IMR-90 (cell line): Measurements from ENCODE around the gene FXYD6. TPM values are rescaled to one million over a fixed set of nuclear protein-coding genes. Genes with fewer than 3 reads are reported as not detected.

Source experiments
- ATAC-seq: fragments of 200-7000 bp; cut with Tn5 transposase; 2 replicates; pipeline ENCODE4 v1.9.1; 2020; ENCODE audit warnings: low read depth, mild to moderate bottlenecking, moderate library complexity
- BruUV-seq: library from RNA; stranded (reverse); fragments of 400-500 nt; replicated peaks from 2 replicates; lab custom pipeline; 2021; lab: Mats Ljungman, UMichigan
- CTCF ChIA-PET: fragments of 300-600 bp; formaldehyde crosslinking; extraction: SDS; loops from one replicate; lab custom pipeline; 2021; ENCODE audit warnings: antibody characterized with exemption; lab: Yijun Ruan, JAX
- POLR2A ChIA-PET: fragments of 300-600 bp; sonication (Branson Sonifier 250); formaldehyde crosslinking; loops from one replicate; lab custom pipeline; 2022; ENCODE audit warnings: antibody characterized with exemption; ENCODE audit not compliant: unreplicated experiment; lab: Charles Lee
- DNase-seq: peaks from one replicate; pipeline ENCODE4 v3.0.0; 2013
- H2AFZ ChIP-seq: replicated peaks from 2 replicates; pipeline ENCODE3; 2013; ENCODE audit warnings: low read length, mild to moderate bottlenecking; ENCODE audit not compliant: poor library complexity
- H2AK5ac ChIP-seq: 2 replicates; pipeline ENCODE4 v1.6.1; 2013; ENCODE audit warnings: low read depth, low read length, inconsistent platforms
- H2AK9ac ChIP-seq: replicated peaks from 2 replicates; pipeline ENCODE3; 2013; ENCODE audit warnings: mild to moderate bottlenecking, low read depth, low read length, moderate library complexity; ENCODE audit not compliant: poor library complexity
- H2BK120ac ChIP-seq: 2 replicates; pipeline ENCODE4 v1.6.1; 2013; ENCODE audit warnings: low read depth, low read length, inconsistent platforms
- H2BK15ac ChIP-seq: 3 replicates; pipeline ENCODE4 v1.6.1; 2013; ENCODE audit warnings: low read depth, low read length, inconsistent platforms
- H2BK20ac ChIP-seq: 2 replicates; pipeline ENCODE4 v1.6.1; 2013; ENCODE audit warnings: low read depth, mild to moderate bottlenecking, inconsistent platforms, low read length, moderate library complexity
- H2BK5ac ChIP-seq: 2 replicates; pipeline ENCODE4 v1.6.1; 2013; ENCODE audit warnings: mild to moderate bottlenecking, low read depth, low read length, inconsistent platforms; ENCODE audit not compliant: poor library complexity, severe bottlenecking
- H3K14ac ChIP-seq: replicated peaks from 2 replicates; pipeline ENCODE4 v1.6.1; 2013; ENCODE audit warnings: low read depth, low read length, inconsistent platforms
- H3K18ac ChIP-seq: 2 replicates; pipeline ENCODE4 v1.6.1; 2013; ENCODE audit warnings: low read depth, low read length, control low read depth
- H3K23ac ChIP-seq: 2 replicates; pipeline ENCODE4 v1.6.1; 2013; ENCODE audit warnings: low read depth, low read length, inconsistent platforms
- H3K27ac ChIP-seq: 2 replicates; pipeline ENCODE4 v1.5.1; 2013; ENCODE audit warnings: mild to moderate bottlenecking, control low read depth, low read length; ENCODE audit not compliant: insufficient read depth
- H3K27me3 ChIP-seq: 2 replicates; pipeline ENCODE4 v1.6.1; 2013; ENCODE audit warnings: low read length; ENCODE audit not compliant: control insufficient read depth, insufficient read depth
- H3K36me3 ChIP-seq: 2 replicates; pipeline ENCODE4 v1.6.1; 2013; ENCODE audit warnings: low read length, mixed read lengths; ENCODE audit not compliant: control insufficient read depth, insufficient read depth
- H3K4ac ChIP-seq: 2 replicates; pipeline ENCODE4 v1.6.1; 2013; ENCODE audit warnings: low read depth, low read length, inconsistent platforms
- H3K4me1 ChIP-seq: 2 replicates; pipeline ENCODE4 v1.6.1; 2013; ENCODE audit warnings: low read length, mixed read lengths; ENCODE audit not compliant: control insufficient read depth, insufficient read depth
- H3K4me2 ChIP-seq: 2 replicates; pipeline ENCODE4 v1.6.1; 2013; ENCODE audit warnings: low read depth, mild to moderate bottlenecking, control low read depth, low read length, moderate library complexity
- H3K4me3 ChIP-seq: 2 replicates; pipeline ENCODE4 v1.5.1; 2013; ENCODE audit warnings: low read depth, mild to moderate bottlenecking, control low read depth, low read length, moderate library complexity; ENCODE audit not compliant: insufficient read depth
- H3K56ac ChIP-seq: 2 replicates; pipeline ENCODE4 v1.6.1; 2013; ENCODE audit warnings: low read length, inconsistent platforms; ENCODE audit not compliant: insufficient read depth; ENCODE audit errors: extremely low read depth
- H3K79me1 ChIP-seq, 2 experiments: 2 replicates each; pipeline ENCODE4 v1.6.1; 2013; ENCODE audit warnings: low read length in 2 of 2, inconsistent platforms in 1 of 2, low read depth in 1 of 2
- H3K9ac ChIP-seq: 2 replicates; pipeline ENCODE4 v1.6.1; 2013; ENCODE audit warnings: low read depth, low read length, control low read depth
- H3K9me1 ChIP-seq: 2 replicates; pipeline ENCODE4 v1.6.1; 2013; ENCODE audit warnings: low read length, inconsistent platforms; ENCODE audit not compliant: insufficient read depth
- H3K9me3 ChIP-seq: 2 replicates; pipeline ENCODE4 v1.6.1; 2013; ENCODE audit warnings: low read length; ENCODE audit not compliant: control insufficient read depth, insufficient read depth
- H4K20me1 ChIP-seq: 2 replicates; pipeline ENCODE4 v1.6.1; 2013; ENCODE audit warnings: low read length, inconsistent platforms; ENCODE audit not compliant: insufficient read depth
- H4K5ac ChIP-seq: 2 replicates; pipeline ENCODE4 v1.6.1; 2013; ENCODE audit warnings: mild to moderate bottlenecking, low read depth, low read length, control low read depth
- H4K8ac ChIP-seq, 2 experiments: 2 replicates each; pipeline ENCODE4 v1.6.1; 2013; ENCODE audit warnings: low read depth in 2 of 2, low read length in 2 of 2, control low read depth in 1 of 2, inconsistent platforms in 1 of 2
- H4K91ac ChIP-seq: 2 replicates; pipeline ENCODE4 v1.6.1; 2013; ENCODE audit warnings: low read depth, low read length, inconsistent platforms; ENCODE audit not compliant: insufficient read depth
- CEBPB ChIP-seq: IDR thresholded peaks from 2 replicates; pipeline ENCODE4 v1.6.1; 2012; ENCODE audit warnings: low read depth, low read length, improper control_type of control experiment
- CTCF ChIP-seq: conservative IDR thresholded peaks from 2 replicates; pipeline ENCODE4 v1.5.1; 2012; ENCODE audit warnings: mild to moderate bottlenecking, low read depth, low read length, improper control_type of control experiment
- FOS ChIP-seq: fragments of 150-350 bp; IDR thresholded peaks from 2 replicates; pipeline ENCODE4 v1.6.1; 2016; ENCODE audit warnings: low read depth, low read length
- MAFK ChIP-seq: IDR thresholded peaks from 2 replicates; pipeline ENCODE4 v1.6.1; 2012; ENCODE audit warnings: low read depth, low read length, improper control_type of control experiment
- MAZ ChIP-seq: IDR thresholded peaks from 2 replicates; pipeline ENCODE4 v1.6.1; 2012; ENCODE audit warnings: low read depth, mild to moderate bottlenecking, low read length, improper control_type of control experiment, moderate library complexity, borderline replicate concordance
- NFE2L2 ChIP-seq: fragments of 150-350 bp; IDR thresholded peaks from 2 replicates; pipeline ENCODE4 v1.6.1; 2016; ENCODE audit warnings: low read depth, mild to moderate bottlenecking, low read length
- RCOR1 ChIP-seq: IDR thresholded peaks from 2 replicates; pipeline ENCODE4 v1.6.1; 2012; ENCODE audit warnings: mild to moderate bottlenecking, low read length, improper control_type of control experiment; ENCODE audit not compliant: insufficient replicate concordance
- RFX5 ChIP-seq: IDR thresholded peaks from 2 replicates; pipeline ENCODE4 v1.8.0; 2012; ENCODE audit warnings: low read depth, mild to moderate bottlenecking, low read length, moderate library complexity
- SMC3 ChIP-seq: fragments of 150-350 bp; IDR thresholded peaks from 2 replicates; pipeline ENCODE4 v1.6.1; 2016; ENCODE audit warnings: low read depth, mild to moderate bottlenecking, antibody characterized with exemption, low read length, moderate library complexity
- WGBS, 2 experiments: methylation state at CpG; one replicate each; pipeline versions ENCODE4 v1.1.5 to v1.1.7; 2013; ENCODE audit warnings: missing lambda C conversion rate in 2 of 2; ENCODE audit not compliant: insufficient read length in 1 of 2; ENCODE audit errors: extremely low coverage in 2 of 2; 5-methylcytosine and 5-hydroxymethylcytosine counted together
- dilution Hi-C: fragments of 300-500 bp; cut with HindIII; formaldehyde crosslinking; loops from one replicate; pipeline ENCODE4 v1.14.3; 2018; ENCODE audit warnings: low sequenced_read_pairs; ENCODE audit not compliant: unreplicated experiment
- in situ Hi-C: fragments of 300-500 bp; cut with MboI; formaldehyde crosslinking; loops from 3 replicates; pipeline ENCODE4 v1.14.3; 2019; ENCODE audit warnings: low sequenced_read_pairs, inconsistent platforms, mixed read lengths
- intact Hi-C: fragments of 100-400 bp; cut with micrococcal nuclease; formaldehyde crosslinking; loops from 2 replicates; pipeline ENCODE4 v1.10.0; 2022
- polyA plus RNA-seq, 3 experiments: library from polyadenylated mRNA; depleted of rRNA; stranded (reverse); fragments of >200 nt; gene quantifications; 2 replicates each; pipeline ENCODE4 v1.2.3, GENCODE V29; 2012; ENCODE audit warnings: low replicate concordance in 1 of 3
- total RNA-seq: library from RNA; depleted of rRNA; stranded (reverse); fragments of >200 nt; gene quantifications from 2 replicates; pipeline ENCODE4 v1.2.3, GENCODE V29; 2012
- TF ChIP-seq, protein P1 (sequence below): fragments of 150-350 bp; IDR thresholded peaks from 2 replicates; pipeline ENCODE4 v1.6.1; 2017; ENCODE audit warnings: mild to moderate bottlenecking, antibody characterized with exemption, low read length, low read depth

Gene FXYD6
- total and polyA plus RNA-seq, 2 of the 4 experiments (the other 2 are of a cell fraction), result 0.32 TPM; not detected in 1

GRCh38 chr11:117830674-117831351 is 45.6 kb downstream of the FXYD6 start:
- intact Hi-C loops (no loop called here), in situ Hi-C loops (no loop called here), dilution Hi-C loops (no loop called here)
- no peak overlapping the region for H2AFZ ChIP-seq
- H4K8ac ChIP-seq, result no peak overlapping the region
- no peaks in the 10 kb centered on the region for H4K20me1 ChIP-seq
- no peaks in the 10 kb centered on the region for H3K79me1 ChIP-seq
- CTCF ChIA-PET, result no interaction called here
- no peak overlapping the region for H3K4me3 ChIP-seq
- peaks cover 11% of the 10 kb centered on the region; the same call in 1 of the 2 replicates for H3K27me3 ChIP-seq
- H4K91ac ChIP-seq, result no peak overlapping the region
- 63% methylated on average over 3 of the region's 6 CpGs; no CpG with 5 or more reads in 1 of the 2 experiments for WGBS, 2 experiments
- no peak overlapping the region for H3K18ac ChIP-seq
- H2AK9ac ChIP-seq, result no peak overlapping the region
- H3K9me1 ChIP-seq, result no peaks in the 10 kb centered on the region
- no peak overlapping the region for H3K56ac ChIP-seq
- BruUV-seq, result no TSS peak
- no peak overlapping the region for H2BK15ac ChIP-seq
- no peak overlapping the region for H3K4ac ChIP-seq
- H2AK5ac ChIP-seq, result no peak overlapping the region
- ATAC-seq (no peak), DNase-seq (no peak)
- no peak overlapping the region for H3K4me2 ChIP-seq
- no peak overlapping the region for H3K9ac ChIP-seq
- H2BK5ac ChIP-seq, result no peak overlapping the region
- H2BK20ac ChIP-seq, result no peak overlapping the region
- no peak overlapping the region for H3K23ac ChIP-seq
- peaks cover 7% of the 10 kb centered on the region; the same call in 1 of the 2 replicates for H3K4me1 ChIP-seq
- H2BK120ac ChIP-seq, result no peak overlapping the region
- TF ChIP-seq FOS (no peak), MAFK (no peak), RCOR1 (no peak), MAZ (no peak), CEBPB (no peak), CTCF (no peak), SMC3 (no peak), RFX5 (no peak), NFE2L2 (no peak)
- TF ChIP-seq, protein P1, sequence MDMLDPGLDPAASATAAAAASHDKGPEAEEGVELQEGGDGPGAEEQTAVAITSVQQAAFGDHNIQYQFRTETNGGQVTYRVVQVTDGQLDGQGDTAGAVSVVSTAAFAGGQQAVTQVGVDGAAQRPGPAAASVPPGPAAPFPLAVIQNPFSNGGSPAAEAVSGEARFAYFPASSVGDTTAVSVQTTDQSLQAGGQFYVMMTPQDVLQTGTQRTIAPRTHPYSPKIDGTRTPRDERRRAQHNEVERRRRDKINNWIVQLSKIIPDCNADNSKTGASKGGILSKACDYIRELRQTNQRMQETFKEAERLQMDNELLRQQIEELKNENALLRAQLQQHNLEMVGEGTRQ, result no peak
- no peak overlapping the region for H4K5ac ChIP-seq
- H3K14ac ChIP-seq, result no peak overlapping the region
- H3K9me3 ChIP-seq, result no peaks in the 10 kb centered on the region
- H3K36me3 ChIP-seq, result no peaks in the 10 kb centered on the region
- POLR2A ChIA-PET, result no interaction called here
- no peak overlapping the region for H3K27ac ChIP-seq
